Stomach (tissue), 9 donors: ENCODE results near the gene ITGAL. TPM values are rescaled to one million over a fixed set of nuclear protein-coding genes. Genes with fewer than 3 reads are reported as not detected.

ENCODE experiments used
- DNase-seq, 2 donors: peaks; one replicate each; pipeline versions ENCODE4 v3.0.0 to v3.0.0-alpha.2; 2013 to 2019
- H3K27ac ChIP-seq, 5 donors: fragments of 200-600 bp in 4 of 5; sonication (generic) in 4 of 5; one replicate each; pipeline ENCODE4 v1.5.1; 2013 to 2019; ENCODE audit warnings: mild to moderate bottlenecking in 1 of 5, moderate library complexity in 1 of 5
- H3K27me3 ChIP-seq, 3 donors: fragments of 200-600 bp; sonication (generic); one replicate each; pipeline ENCODE4 v1.5.1; 2017 to 2019; ENCODE audit warnings: mixed run types in 1 of 3
- H3K36me3 ChIP-seq, 4 donors: fragments of 200-600 bp; sonication (generic); 1 replicate in 3 of 4; 2 replicates in 1 of 4; pipeline ENCODE4 v1.5.1; 2016 to 2019
- H3K4me1 ChIP-seq, 4 donors: fragments of 200-600 bp; sonication (generic); one replicate each; pipeline ENCODE4 v1.5.1; 2016 to 2019
- H3K4me3 ChIP-seq, 4 donors: fragments of 200-600 bp; sonication (generic) in 3 of 4; one replicate each; pipeline ENCODE4 v1.5.1; 2016 to 2019; ENCODE audit warnings: mild to moderate bottlenecking in 1 of 4
- H3K9me3 ChIP-seq, 4 donors: fragments of 200-600 bp; sonication (generic); one replicate each; pipeline ENCODE4 v1.5.1; 2016 to 2019
- CTCF ChIP-seq, 7 experiments: fragments of 450-650 bp in 4 of 7; fragments of 200-600 bp in 3 of 7; sonication (generic) in 3 of 7; IDR thresholded peaks; one replicate each; pipeline ENCODE4 v1.5.1; 2016 to 2019; ENCODE audit warnings: antibody characterized with exemption in 7 of 7, control low read depth in 2 of 7, mild to moderate bottlenecking in 1 of 7
- EP300 ChIP-seq: sonication (generic); formaldehyde crosslinking; IDR thresholded peaks from one replicate; pipeline ENCODE4 v1.6.1; 2017; ENCODE audit warnings: antibody characterized with exemption
- POLR2A ChIP-seq, 4 donors: fragments of 450-650 bp; IDR thresholded peaks; one replicate each; pipeline ENCODE4 v1.6.1; 2016; ENCODE audit warnings: antibody characterized with exemption in 4 of 4, control low read depth in 2 of 4, mild to moderate bottlenecking in 1 of 4, moderate library complexity in 1 of 4
- POLR2AphosphoS5 ChIP-seq, 3 donors: sonication (generic); formaldehyde crosslinking; IDR thresholded peaks; one replicate each; pipeline ENCODE4 v1.6.1; 2016; ENCODE audit warnings: antibody characterized with exemption in 3 of 3
- WGBS, 5 donors: extraction: QIAGEN DNeasy Blood & Tissue Kit in 3 of 5; methylation state at CpG; one replicate each; pipeline versions ENCODE4 v1.1.5 to v1.1.7; 2013 to 2018; 5-methylcytosine and 5-hydroxymethylcytosine counted together
- intact Hi-C: fragments of 100-400 bp; cut with DNase I; formaldehyde crosslinking; loops from one replicate; pipeline ENCODE4 v1.15.1; 2023; ENCODE audit warnings: low total_unique reads
- polyA plus RNA-seq, 3 donors: library from polyadenylated mRNA; stranded (reverse); fragments of 200-250 nt; gene quantifications; one replicate each; pipeline ENCODE4 v1.2.3, GENCODE V29; 2013
- total RNA-seq, 5 donors: library from RNA; depleted of rRNA; stranded (reverse); fragments of >200 nt; gene quantifications; one replicate each; pipeline versions ENCODE4 v1.1.0 to v1.2.3, GENCODE V29; 2014 to 2016
- donor health status: healthy with polysubstance abuse.
- donor health status: Bipolar disorder and iron deficiency.
- donor health status: healthy.

Gene ITGAL
- total and polyA plus RNA-seq, 8 donors, result 1.2 to 256 (median 6.8) TPM

DNA sequence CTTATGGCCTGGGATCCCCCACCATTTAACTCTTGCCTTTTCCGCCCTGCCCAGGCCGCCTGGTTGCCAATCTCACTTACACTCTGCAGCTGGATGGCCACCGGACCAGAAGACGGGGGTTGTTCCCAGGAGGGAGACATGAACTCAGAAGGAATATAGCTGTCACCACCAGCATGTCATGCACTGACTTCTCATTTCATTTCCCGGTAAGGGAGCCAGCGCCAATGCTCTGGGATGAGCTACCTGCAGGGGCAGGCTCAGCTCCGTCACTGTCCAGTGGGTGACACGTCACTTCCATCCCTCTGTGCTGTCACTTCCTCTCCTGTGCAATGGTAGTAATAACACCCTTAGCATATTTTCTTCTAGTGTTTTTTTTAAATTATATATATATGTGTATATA is 26.7 kb downstream of the ITGAL start:
- Histone ChIP-seq H3K4me3 (no peak overlapping the region), H3K9me3 (no peaks in the 10 kb centered on the region), H3K36me3 (peaks cover 0 to 30% (median 4%) of the 10 kb centered on the region in 4 donors), H3K4me1 (no peaks in the 10 kb centered on the region), H3K27me3 (peaks cover 0 to 11% (median 0%) of the 10 kb centered on the region in 3 donors), H3K27ac (no peak overlapping the region)
- WGBS, 5 donors, result 73 to 87% (median 81%) methylated on average over 6 to 8 of the region's 8 CpGs
- DNase-seq, result no peak
- intact Hi-C loops, result no loop called here
- no peak for TF ChIP-seq POLR2AphosphoS5 (IDR thresholded peaks at IDR 0.05)
- TF ChIP-seq EP300, result no peak
- no peak for TF ChIP-seq CTCF (IDR thresholded peaks at IDR 0.05)
- TF ChIP-seq POLR2A (IDR thresholded peaks at IDR 0.05), result no peak

DNA sequence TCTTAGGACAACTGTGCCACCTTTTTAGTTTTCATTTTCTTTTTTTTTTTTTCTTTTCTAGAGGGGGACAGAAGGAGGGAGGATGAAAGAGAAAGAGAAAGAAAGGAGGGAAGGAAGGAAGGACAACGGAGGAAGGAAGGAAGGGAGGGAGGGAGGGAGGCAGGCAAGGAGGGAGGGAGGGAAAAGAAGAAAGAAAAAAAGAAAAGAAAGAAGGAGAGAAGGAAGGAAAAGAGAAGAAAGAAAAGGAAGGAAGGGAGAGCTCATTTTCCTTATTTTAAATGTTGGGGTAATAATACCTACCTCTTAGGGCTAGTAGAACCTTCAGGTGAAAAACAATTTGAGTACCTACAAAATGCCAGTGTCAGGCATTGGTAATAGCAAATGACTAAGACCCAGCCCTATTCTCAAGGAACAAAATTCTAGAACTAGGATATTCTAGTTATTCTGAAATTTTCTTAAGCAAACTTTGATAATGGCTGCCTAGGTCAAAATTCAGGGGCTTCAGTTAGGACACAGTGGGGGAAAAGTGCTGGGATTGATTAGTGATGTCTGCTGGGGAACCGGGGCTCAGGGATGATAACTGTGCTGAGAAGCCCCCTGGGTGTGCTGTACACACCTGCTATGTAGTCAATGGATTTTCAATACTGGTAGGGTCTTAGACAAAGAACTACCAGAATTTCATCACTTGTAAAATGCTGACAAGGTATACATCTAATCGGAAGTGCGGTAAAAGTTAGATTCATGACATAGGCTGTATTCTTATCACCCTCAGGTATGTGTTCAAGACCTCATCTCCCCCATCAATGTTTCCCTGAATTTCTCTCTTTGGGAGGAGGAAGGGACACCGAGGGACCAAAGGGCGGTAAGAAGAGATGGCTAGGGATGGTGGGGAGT is 31.1 kb downstream of the ITGAL start:
- WGBS, 5 donors, result 78 to 87% (median 80%) methylated on average over 6 of the region's 6 CpGs
- no peaks in the 10 kb centered on the region for H3K27me3 ChIP-seq
- intact Hi-C loops, result no loop called here

GRCh38 chr16:30509081-30509765 is 36.7 kb downstream of the ITGAL start:
- no peak overlapping the region for H3K4me3 ChIP-seq
- no peak overlapping the region for H3K27ac ChIP-seq
- no peak for TF ChIP-seq CTCF (IDR thresholded peaks at IDR 0.05)
- no peak for TF ChIP-seq POLR2AphosphoS5 (IDR thresholded peaks at IDR 0.05)
- no peak for TF ChIP-seq EP300
- no peak for TF ChIP-seq POLR2A (IDR thresholded peaks at IDR 0.05)
- H3K4me1 ChIP-seq, result no peaks in the 10 kb centered on the region
- H3K9me3 ChIP-seq, result no peaks in the 10 kb centered on the region
- intact Hi-C loops, result no loop called here
- DNase-seq, result no peak
- H3K36me3 ChIP-seq, result peaks cover 0 to 50% (median 0%) of the 10 kb centered on the region in 4 donors
- H3K27me3 ChIP-seq, result no peaks in the 10 kb centered on the region
- WGBS, 5 donors, result 46 to 59% (median 53%) methylated on average over 4 of the region's 4 CpGs

More for the DNA sequence above, 31.1 kb downstream of the ITGAL start:
- no peaks in the 10 kb centered on the region for H3K4me1 ChIP-seq
- H3K36me3 ChIP-seq, result peaks cover 0 to 23% (median 1%) of the 10 kb centered on the region in 4 donors
- H3K9me3 ChIP-seq, result no peaks in the 10 kb centered on the region
- H3K27ac ChIP-seq, result no peak overlapping the region
- DNase-seq, result no peak
- H3K4me3 ChIP-seq, result no peak overlapping the region
- TF ChIP-seq POLR2AphosphoS5 (IDR thresholded peaks at IDR 0.05) (no peak), CTCF (IDR thresholded peaks at IDR 0.05) (no peak), EP300 (no peak), POLR2A (IDR thresholded peaks at IDR 0.05) (no peak)

DNA sequence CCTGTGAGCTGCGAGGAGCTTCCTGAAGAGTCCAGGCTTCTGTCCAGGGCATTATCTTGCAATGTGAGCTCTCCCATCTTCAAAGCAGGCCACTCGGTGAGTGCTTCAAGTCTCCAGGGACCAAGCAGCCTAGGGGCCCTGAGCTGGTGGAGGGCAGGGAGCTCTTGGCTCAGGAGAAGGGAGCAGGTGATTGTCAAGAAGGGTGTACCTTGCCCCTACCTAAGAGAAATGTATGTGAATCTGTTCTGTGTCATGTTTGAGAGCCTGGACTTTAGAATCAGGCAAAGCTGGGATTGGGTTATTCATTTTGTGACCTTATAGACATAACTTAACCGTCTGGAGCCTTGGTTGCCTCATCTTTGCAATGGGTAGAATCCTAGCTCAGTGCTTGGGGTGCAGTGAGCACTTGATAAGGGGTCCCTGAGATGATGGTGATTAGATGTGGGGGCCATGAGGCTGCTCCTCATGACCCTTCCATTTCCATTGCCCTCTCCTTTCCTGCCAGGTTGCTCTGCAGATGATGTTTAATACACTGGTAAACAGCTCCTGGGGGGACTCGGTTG is 37.9 kb downstream of the ITGAL start:
- Histone ChIP-seq H3K9me3 (no peaks in the 10 kb centered on the region), H3K27ac (no peak overlapping the region), H3K36me3 (peaks cover 0 to 52% (median 0%) of the 10 kb centered on the region in 4 donors), H3K27me3 (no peaks in the 10 kb centered on the region), H3K4me3 (no peak overlapping the region), H3K4me1 (no peaks in the 10 kb centered on the region)
- TF ChIP-seq POLR2AphosphoS5 (IDR thresholded peaks at IDR 0.05) (no peak), EP300 (no peak), CTCF (IDR thresholded peaks at IDR 0.05) (no peak), POLR2A (IDR thresholded peaks at IDR 0.05) (no peak)
- no peak for DNase-seq
- intact Hi-C loops, result no loop called here
- WGBS, 5 donors, result 65 to 85% (median 78%) methylated on average over 3 to 4 of the region's 4 CpGs
